VCaP (cell line): ENCODE measurements around the gene MALRD1.

Experiments used
- H3K27ac ChIP-seq: fragments of 450-650 bp; 2 replicates; pipeline ENCODE4 v1.5.1; 2017
- CTCF ChIP-seq: fragments of 450-650 bp; conservative IDR thresholded peaks from 2 replicates; pipeline ENCODE4 v1.5.1; 2017; ENCODE audit warnings: mild to moderate bottlenecking, moderate library complexity

The MALRD1 gene

GRCh38 chr10:19663344-19663743, 614.7 kb downstream of the MALRD1 start:
- TF ChIP-seq CTCF, result peak; percentile 66
- H3K27ac ChIP-seq, result no peak overlapping the region

- no peak overlapping the region for H3K27ac ChIP-seq
- TF ChIP-seq CTCF, result no peak
These were observed 619.5 kb downstream of the MALRD1 start for GRCh38 chr10:19668116-19668515.

GRCh38 chr10:19676063-19676462, 627.5 kb downstream of the MALRD1 start:
- no peak overlapping the region for H3K27ac ChIP-seq
- TF ChIP-seq CTCF, result no peak

GRCh38 chr10:19683356-19683755, 634.8 kb downstream of the MALRD1 start:
- H3K27ac ChIP-seq, result no peak overlapping the region
- TF ChIP-seq CTCF, result no peak

- H3K27ac ChIP-seq, result no peak overlapping the region
These were observed 635.4 kb downstream of the MALRD1 start for GRCh38 chr10:19683960-19684359.

GRCh38 chr10:19688344-19688743, 639.7 kb downstream of the MALRD1 start:
- TF ChIP-seq CTCF, result no peak
- no peak overlapping the region for H3K27ac ChIP-seq

More at GRCh38 chr10:19683960-19684359, 635.4 kb downstream of the MALRD1 start:
- TF ChIP-seq CTCF, result peak; percentile 17; the same call in 1 of the 2 replicates

- TF ChIP-seq CTCF, result no peak
- no peak overlapping the region for H3K27ac ChIP-seq
These were observed 640.6 kb downstream of the MALRD1 start for GRCh38 chr10:19689231-19689630.

- H3K27ac ChIP-seq, result no peak overlapping the region
- no peak for TF ChIP-seq CTCF
These were observed 650.7 kb downstream of the MALRD1 start for GRCh38 chr10:19699299-19699698.
